BLaER1 treated with 17β-estradiol and CSF1 and Interleukin-3, amounts not matched to agents 10 nM and 100 nM (cell line): ENCODE data around the gene CACNA2D2.
A peak's percentile ranks its signal among the peaks of the same experiment; 100 is the strongest.

ENCODE experiments used
- H3K27ac ChIP-seq, 11 experiments: shearing (Covaris generic); formaldehyde crosslinking; 2 replicates each; pipeline ENCODE4 v1.8.1; 2022
- H3K27me3 ChIP-seq, 11 experiments: shearing (Covaris generic); formaldehyde crosslinking; 2 replicates each; pipeline ENCODE4 v1.8.1; 2022
- H3K36me3 ChIP-seq, 11 experiments: shearing (Covaris generic); formaldehyde crosslinking; 2 replicates each; pipeline ENCODE4 v1.8.1; 2022
- H3K4me1 ChIP-seq, 10 experiments: shearing (Covaris generic); formaldehyde crosslinking; 2 replicates each; pipeline ENCODE4 v1.8.1; 2022
- H3K4me2 ChIP-seq, 11 experiments: shearing (Covaris generic); formaldehyde crosslinking; 2 replicates each; pipeline ENCODE4 v1.8.1; 2022
- H3K4me3 ChIP-seq, 10 experiments: shearing (Covaris generic); formaldehyde crosslinking; 2 replicates each; pipeline ENCODE4 v1.8.1; 2022
- H3K9ac ChIP-seq, 11 experiments: shearing (Covaris generic); formaldehyde crosslinking; 2 replicates each; pipeline ENCODE4 v1.8.1; 2022
- H3K9me3 ChIP-seq, 11 experiments: shearing (Covaris generic); formaldehyde crosslinking; replicated peaks in 1 of 11; 2 replicates each; pipeline ENCODE4 v1.8.1; 2022
- H4K20me1 ChIP-seq, 11 experiments: shearing (Covaris generic); formaldehyde crosslinking; 2 replicates each; pipeline ENCODE4 v1.8.1; 2022
- Cebpa-rat ChIP-seq, 11 experiments: shearing (Covaris generic); IDR thresholded peaks; 2 replicates each; pipeline ENCODE4 v1.8.1; 2022

Gene CACNA2D2

DNA sequence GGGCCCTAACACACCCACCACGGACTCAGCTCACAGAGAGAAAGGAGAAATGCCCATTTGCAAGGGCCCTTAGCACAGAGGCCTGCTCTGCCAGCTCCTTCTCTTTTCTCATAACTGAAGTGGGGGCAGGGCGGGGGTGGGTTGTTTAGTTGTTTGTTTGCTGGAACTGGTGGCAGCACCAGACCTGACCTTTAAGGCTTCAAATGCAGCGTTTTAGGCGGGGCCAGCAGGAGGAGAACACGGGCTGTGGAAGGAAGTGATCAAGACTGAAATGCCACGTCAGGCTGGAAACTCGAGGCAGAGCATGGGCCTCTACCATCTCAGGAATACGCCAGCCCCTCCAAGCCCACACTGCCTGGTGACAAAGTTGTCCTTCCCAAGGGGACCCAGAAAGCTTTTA is 9.3 kb downstream of the CACNA2D2 start:
- no peak for TF ChIP-seq Cebpa-rat (IDR thresholded peaks at IDR 0.05)
- H3K4me1 ChIP-seq, result peaks cover 28 to 90% (median 85%) of the 10 kb centered on the region in 10 experiments
- peaks cover 0 to 4% (median 0%) of the 10 kb centered on the region in 11 experiments; a peak in 1 of 22 replicates for H3K9me3 ChIP-seq
- H3K9ac ChIP-seq, result no peak overlapping the region
- peaks cover 0 to 11% (median 6%) of the 10 kb centered on the region in 11 experiments; a peak in 14 of 22 replicates for H3K27me3 ChIP-seq
- peaks cover 0 to 26% (median 3%) of the 10 kb centered on the region in 11 experiments; a peak in 6 of 22 replicates for H4K20me1 ChIP-seq
- no peak overlapping the region for H3K4me3 ChIP-seq
- no peaks in the 10 kb centered on the region for H3K36me3 ChIP-seq
- H3K27ac ChIP-seq, result no peak overlapping the region
- H3K4me2 ChIP-seq, result peak overlapping the region; percentile 48 to 94 (median 84)

DNA sequence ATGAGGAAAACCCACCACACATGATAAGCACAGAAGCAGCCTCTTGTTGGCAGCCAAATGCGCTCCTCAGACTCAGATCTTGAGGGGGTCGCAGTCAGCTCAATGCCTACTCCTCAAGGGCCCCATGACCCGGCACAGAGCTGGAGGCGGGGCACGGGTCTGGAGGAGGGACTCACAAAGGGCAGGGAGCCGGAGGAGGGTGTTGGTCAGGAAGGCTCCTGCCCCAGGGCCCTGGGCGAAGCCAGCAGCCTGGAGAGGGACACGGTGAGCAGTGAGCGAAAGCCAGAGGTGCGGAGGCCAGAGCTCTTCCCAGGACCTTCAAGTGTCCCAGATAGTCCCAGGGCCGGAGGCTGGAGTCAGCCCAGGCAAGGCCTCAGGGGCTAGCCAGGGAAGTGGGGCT is 9.8 kb downstream of the CACNA2D2 start:
- Histone ChIP-seq H3K36me3 (no peaks in the 10 kb centered on the region), H3K4me3 (no peak overlapping the region), H3K4me1 (peaks cover 28 to 90% (median 85%) of the 10 kb centered on the region in 10 experiments), H3K27ac (no peak overlapping the region), H3K9ac (no peak overlapping the region), H3K27me3 (peaks cover 0 to 6% (median 1%) of the 10 kb centered on the region in 11 experiments; a peak in 10 of 22 replicates), H4K20me1 (peaks cover 0 to 21% (median 1%) of the 10 kb centered on the region in 11 experiments; a peak in 6 of 22 replicates), H3K9me3 (peaks cover 0 to 4% (median 0%) of the 10 kb centered on the region in 11 experiments; a peak in 1 of 22 replicates), H3K4me2 (peak overlapping the region; percentile 48 to 94 (median 84))
- no peak for TF ChIP-seq Cebpa-rat (IDR thresholded peaks at IDR 0.05)

DNA sequence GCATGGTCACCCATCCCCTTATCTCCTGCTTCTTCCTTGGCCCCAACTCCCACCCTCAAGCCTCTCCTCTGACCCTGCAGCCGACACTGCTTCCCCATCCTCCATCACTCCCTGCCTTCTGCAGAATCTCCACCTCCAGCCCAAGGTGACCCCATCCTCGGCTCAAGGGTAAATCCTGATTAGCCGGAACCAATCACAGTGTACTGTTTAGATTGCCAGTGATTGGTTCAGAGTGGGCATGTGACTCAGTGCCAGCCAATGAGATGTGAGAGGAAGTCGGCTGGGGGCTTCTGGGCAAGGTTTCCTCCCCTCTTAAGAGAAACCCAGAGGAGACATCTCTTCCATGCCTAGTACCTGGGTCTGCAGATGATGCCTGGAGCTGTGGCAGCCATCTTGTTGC is 10.3 kb downstream of the CACNA2D2 start:
- Histone ChIP-seq H3K4me2 (peak overlapping the region in 10 of 11 experiments; percentile 65 to 94 (median 86); a peak in 19 of 22 replicates), H3K4me3 (no peak overlapping the region), H3K36me3 (no peaks in the 10 kb centered on the region), H3K4me1 (peaks cover 28 to 86% (median 84%) of the 10 kb centered on the region in 10 experiments), H3K9ac (no peak overlapping the region), H4K20me1 (peaks cover 0 to 16% (median 0%) of the 10 kb centered on the region in 11 experiments; a peak in 4 of 22 replicates), H3K27ac (no peak overlapping the region), H3K27me3 (0 out of 22 replicates have a peak, but pooled peaks cover 0 to under 1% (median 0%) of the 10 kb centered on the region in 11 experiments), H3K9me3 (peaks cover 0 to 4% (median 0%) of the 10 kb centered on the region in 11 experiments; a peak in 1 of 22 replicates)
- TF ChIP-seq Cebpa-rat (IDR thresholded peaks at IDR 0.05), result no peak

DNA sequence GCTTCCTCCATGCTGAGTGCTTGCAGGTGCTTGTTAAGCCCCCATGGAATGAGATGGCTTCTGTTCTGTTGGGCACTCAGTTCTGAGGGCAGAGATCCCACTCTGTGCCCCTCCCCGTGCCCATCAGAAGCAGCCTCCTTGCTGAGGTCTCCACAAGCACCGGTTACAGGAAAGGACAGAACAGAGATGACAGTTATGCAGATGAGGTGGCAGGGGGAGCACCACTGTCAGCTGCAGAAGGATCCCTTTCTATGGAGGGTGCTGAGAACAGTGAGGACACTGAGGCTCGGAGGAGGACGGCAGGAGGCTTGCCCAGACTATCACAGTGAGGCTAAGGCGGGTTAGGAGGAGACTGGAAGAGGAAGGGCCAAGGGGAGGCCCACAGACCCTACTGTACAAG is 12.4 kb downstream of the CACNA2D2 start:
- Histone ChIP-seq H4K20me1 (peaks cover 0 to 14% (median 0%) of the 10 kb centered on the region in 11 experiments; a peak in 2 of 22 replicates), H3K4me3 (peak overlapping the region in 1 of 10 experiments; percentile 24; a peak in 3 of 20 replicates), H3K4me2 (peak overlapping the region; percentile 59 to 94 (median 84)), H3K36me3 (no peaks in the 10 kb centered on the region), H3K9ac (peak overlapping the region in 6 of 11 experiments; percentile 2 to 49 (median 27); a peak in 8 of 22 replicates), H3K9me3 (peaks cover 0 to 4% (median 0%) of the 10 kb centered on the region in 11 experiments; a peak in 1 of 22 replicates), H3K4me1 (peaks cover 34 to 71% (median 64%) of the 10 kb centered on the region in 10 experiments), H3K27me3 (no peaks in the 10 kb centered on the region), H3K27ac (peak overlapping the region in 1 of 11 experiments; percentile 19; a peak in 1 of 22 replicates)
- no peak for TF ChIP-seq Cebpa-rat (IDR thresholded peaks at IDR 0.05)

DNA sequence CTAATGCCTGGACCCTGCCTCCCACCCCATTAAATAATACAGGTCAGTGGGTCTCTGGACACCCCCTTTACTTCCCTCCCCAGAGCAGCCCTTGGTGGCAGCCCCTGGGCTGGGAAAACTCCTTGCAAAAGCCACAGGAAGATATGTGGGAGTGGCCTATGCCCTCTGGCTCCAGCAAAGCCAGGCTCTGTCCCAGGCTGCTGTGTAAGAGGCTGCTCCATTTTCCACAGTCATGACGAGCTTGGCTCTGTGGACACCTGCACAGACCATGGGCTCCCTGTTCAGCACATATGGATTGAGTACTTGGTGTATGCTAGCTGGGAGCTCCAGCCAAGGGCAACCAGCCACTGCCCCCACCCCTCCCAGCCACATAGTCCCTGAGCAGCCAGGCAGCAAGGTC is 13.0 kb downstream of the CACNA2D2 start:
- peak overlapping the region; percentile 59 to 94 (median 84) for H3K4me2 ChIP-seq

DNA sequence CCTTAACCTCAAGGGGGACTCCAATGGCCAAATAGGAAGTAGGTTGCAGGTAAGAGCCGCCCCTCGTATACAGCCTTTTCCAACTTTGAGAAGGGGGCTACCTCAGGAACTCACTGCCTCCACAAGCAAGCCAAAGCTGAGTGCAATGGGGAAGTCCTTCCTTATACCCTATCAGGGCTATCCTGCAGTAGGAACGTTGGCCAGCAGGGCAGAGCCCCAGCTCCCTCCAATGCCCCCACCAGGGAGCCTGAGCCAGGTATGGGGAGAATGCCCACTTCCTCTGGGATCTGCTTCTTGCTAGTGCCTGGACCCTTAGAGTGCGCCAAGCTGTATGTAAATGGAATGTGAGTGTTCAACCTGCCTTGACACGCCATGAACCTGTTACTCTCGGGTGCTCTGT is 16.3 kb downstream of the CACNA2D2 start:
- no peak overlapping the region for H3K9ac ChIP-seq
- no peaks in the 10 kb centered on the region for H3K36me3 ChIP-seq
- no peaks in the 10 kb centered on the region for H3K9me3 ChIP-seq
- H3K27ac ChIP-seq, result no peak overlapping the region
- TF ChIP-seq Cebpa-rat (IDR thresholded peaks at IDR 0.05), result no peak
- no peak overlapping the region for H3K4me3 ChIP-seq
- H3K27me3 ChIP-seq, result no peaks in the 10 kb centered on the region
- peaks cover 35 to 57% (median 45%) of the 10 kb centered on the region in 10 experiments for H3K4me1 ChIP-seq
- peaks cover 0 to 14% (median 0%) of the 10 kb centered on the region in 11 experiments; a peak in 2 of 22 replicates for H4K20me1 ChIP-seq
- no peak overlapping the region for H3K4me2 ChIP-seq

More for the DNA sequence above, 13.0 kb downstream of the CACNA2D2 start:
- Histone ChIP-seq H3K36me3 (no peaks in the 10 kb centered on the region), H3K27me3 (no peaks in the 10 kb centered on the region), H3K27ac (peak overlapping the region in 1 of 11 experiments; percentile 19; a peak in 2 of 22 replicates), H3K4me1 (peaks cover 36 to 70% (median 58%) of the 10 kb centered on the region in 10 experiments), H3K9ac (peak overlapping the region in 5 of 11 experiments; percentile 2 to 49 (median 34); a peak in 5 of 22 replicates), H4K20me1 (peaks cover 0 to 14% (median 0%) of the 10 kb centered on the region in 11 experiments; a peak in 2 of 22 replicates), H3K9me3 (peaks cover 0 to 4% (median 0%) of the 10 kb centered on the region in 11 experiments; a peak in 1 of 22 replicates), H3K4me3 (peak overlapping the region in 1 of 10 experiments; percentile 24; a peak in 1 of 20 replicates)
- no peak for TF ChIP-seq Cebpa-rat (IDR thresholded peaks at IDR 0.05)

DNA sequence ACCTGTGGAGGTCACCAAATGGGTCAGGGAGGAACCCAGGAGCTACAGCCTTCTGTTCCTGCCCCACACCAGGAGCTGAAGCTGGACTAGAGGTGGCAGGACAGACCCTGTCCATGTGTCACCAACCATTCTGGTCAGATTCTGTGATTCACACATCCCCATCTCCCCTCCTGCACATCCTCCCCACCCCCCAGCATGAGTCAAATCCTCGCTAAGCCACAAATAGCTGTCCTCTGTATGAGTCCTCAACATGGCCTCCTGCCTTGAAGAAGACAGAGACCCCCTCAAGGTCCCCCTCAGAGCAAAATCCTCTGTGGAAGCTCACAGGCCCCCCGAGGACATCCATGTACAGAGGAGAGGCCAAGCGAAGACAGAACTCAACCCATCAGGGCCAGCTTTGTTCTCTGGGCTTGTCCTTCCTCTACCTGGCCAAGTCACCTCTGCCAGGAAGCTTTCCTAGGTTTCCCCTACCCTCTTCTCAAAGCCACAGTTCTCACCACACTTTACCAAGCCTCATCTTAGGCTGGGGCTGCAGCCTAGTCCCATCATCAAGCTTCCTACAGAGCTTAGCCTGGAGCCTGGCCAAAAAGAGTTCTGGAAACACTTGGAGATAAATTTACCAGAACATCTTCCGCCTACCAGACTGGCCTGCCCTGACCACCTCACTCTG is 17.1 kb downstream of the CACNA2D2 start:
- peaks cover 0 to 14% (median 0%) of the 10 kb centered on the region in 11 experiments; a peak in 2 of 22 replicates for H4K20me1 ChIP-seq
- H3K27ac ChIP-seq, result no peak overlapping the region
- TF ChIP-seq Cebpa-rat (IDR thresholded peaks at IDR 0.05), result no peak
- H3K4me3 ChIP-seq, result no peak overlapping the region
- H3K9ac ChIP-seq, result no peak overlapping the region
- H3K9me3 ChIP-seq, result no peaks in the 10 kb centered on the region
- no peaks in the 10 kb centered on the region for H3K36me3 ChIP-seq
- H3K4me1 ChIP-seq, result peaks cover 41 to 57% (median 46%) of the 10 kb centered on the region in 10 experiments
- H3K27me3 ChIP-seq, result no peaks in the 10 kb centered on the region
- peak overlapping the region in 3 of 11 experiments; percentile 25 to 43 (median 28); a peak in 3 of 22 replicates for H3K4me2 ChIP-seq

DNA sequence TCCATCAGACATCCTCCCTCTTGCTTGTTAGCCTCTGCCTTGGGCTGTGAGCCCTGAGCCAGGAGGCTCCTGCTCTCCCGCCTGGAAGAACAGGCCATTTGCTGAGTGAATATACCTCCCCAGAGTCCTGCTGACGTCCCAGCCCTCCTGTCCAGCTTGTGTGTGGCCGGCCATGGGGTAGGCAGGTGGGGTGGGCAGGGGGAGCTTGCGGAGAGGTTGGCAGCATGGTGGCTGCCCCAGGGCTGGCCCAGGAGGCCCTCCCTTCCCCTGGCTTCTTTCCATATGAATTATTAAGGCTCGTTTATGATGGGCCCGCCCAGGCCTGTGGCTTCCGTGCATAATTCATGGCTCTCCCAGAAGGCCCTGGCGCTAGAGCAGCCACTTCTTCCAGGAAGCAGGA is 18.7 kb downstream of the CACNA2D2 start:
- no peak for TF ChIP-seq Cebpa-rat (IDR thresholded peaks at IDR 0.05)
- H3K36me3 ChIP-seq, result no peaks in the 10 kb centered on the region
- H4K20me1 ChIP-seq, result peaks cover 0 to 8% (median 0%) of the 10 kb centered on the region in 11 experiments; a peak in 1 of 22 replicates
- H3K9ac ChIP-seq, result no peak overlapping the region
- H3K27me3 ChIP-seq, result no peaks in the 10 kb centered on the region
- H3K4me1 ChIP-seq, result peaks cover 32 to 46% (median 35%) of the 10 kb centered on the region in 10 experiments
- no peak overlapping the region for H3K4me2 ChIP-seq
- H3K4me3 ChIP-seq, result no peak overlapping the region
- H3K9me3 ChIP-seq, result no peaks in the 10 kb centered on the region; a peak in 1 of 22 replicates
- H3K27ac ChIP-seq, result no peak overlapping the region

DNA sequence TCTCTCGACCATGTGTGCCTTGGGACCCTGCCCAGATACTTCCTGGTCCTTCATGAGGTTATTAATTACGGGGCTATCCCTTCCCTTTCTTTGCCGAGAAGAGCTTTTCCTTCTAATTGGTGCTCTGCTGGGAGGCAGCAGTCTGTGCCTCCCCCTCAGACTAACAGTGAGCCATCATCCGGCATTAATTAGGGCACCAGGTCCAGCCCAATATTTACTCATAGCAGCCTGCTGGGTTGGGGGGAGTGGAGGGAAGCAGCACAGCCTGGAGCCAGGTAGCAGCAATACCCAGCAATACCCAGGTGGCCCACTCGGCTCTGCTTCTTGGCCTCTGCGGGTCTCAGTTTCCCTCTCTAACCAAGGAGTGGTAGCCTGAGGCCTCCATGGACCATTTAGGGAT is 20.1 kb downstream of the CACNA2D2 start:
- H3K27me3 ChIP-seq, result no peaks in the 10 kb centered on the region
- peaks cover 31 to 46% (median 34%) of the 10 kb centered on the region in 10 experiments for H3K4me1 ChIP-seq
- H3K27ac ChIP-seq, result no peak overlapping the region
- no peaks in the 10 kb centered on the region; a peak in 1 of 22 replicates for H3K9me3 ChIP-seq
- H4K20me1 ChIP-seq, result peaks cover 0 to 8% (median 0%) of the 10 kb centered on the region in 11 experiments; a peak in 1 of 22 replicates
- no peak overlapping the region for H3K9ac ChIP-seq
- H3K36me3 ChIP-seq, result no peaks in the 10 kb centered on the region
- no peak for TF ChIP-seq Cebpa-rat (IDR thresholded peaks at IDR 0.05)
- peak overlapping the region; percentile 41 to 87 (median 77); a peak in 21 of 22 replicates for H3K4me2 ChIP-seq
- H3K4me3 ChIP-seq, result no peak overlapping the region
